HepG2 (cell line): ENCODE data around the gene PLIN3. TPM values are rescaled to one million over a fixed set of nuclear protein-coding genes. Genes with fewer than 3 reads are reported as not detected.

ENCODE experiments used
- ARID5B ChIP-seq: IDR thresholded peaks from 2 replicates; pipeline ENCODE4 v1.4.0; 2020; ENCODE audit warnings: mild to moderate bottlenecking, missing genetic modification reagents
- CREM ChIP-seq, 2 experiments: sonication (generic) in 1 of 2; formaldehyde crosslinking in 1 of 2; IDR thresholded peaks; 2 replicates each; pipeline versions ENCODE4 v1.4.0 to v1.6.1; 2016 to 2020; ENCODE audit warnings: antibody characterized with exemption in 1 of 2, mild to moderate bottlenecking in 1 of 2, missing genetic modification reagents in 1 of 2
- KDM5A ChIP-seq: fragments of 200-600 bp; sonication (generic); IDR thresholded peaks from 2 replicates; pipeline ENCODE4 v1.7.0; 2018; ENCODE audit warnings: antibody characterized with exemption, mild to moderate bottlenecking, low read length, borderline replicate concordance
- MYC ChIP-seq: sonication (generic); formaldehyde crosslinking; IDR thresholded peaks from 2 replicates; pipeline ENCODE4 v1.9.0; 2021; ENCODE audit warnings: missing genetic modification reagents, borderline replicate concordance
- NAIF1 ChIP-seq: sonication (generic); formaldehyde crosslinking; IDR thresholded peaks from 2 replicates; pipeline ENCODE4 v1.5.0; 2020; ENCODE audit warnings: mild to moderate bottlenecking, missing genetic modification reagents, borderline replicate concordance
- RFX5 ChIP-seq: IDR thresholded peaks from 2 replicates; pipeline ENCODE4 v1.6.1; 2011; ENCODE audit warnings: low read depth, low read length, improper control_type of control experiment
- SSRP1 ChIP-seq: IDR thresholded peaks from 2 replicates; pipeline ENCODE4 v1.6.1; 2016; ENCODE audit warnings: control low read depth
- ZMAT3 ChIP-seq: sonication (generic); formaldehyde crosslinking; conservative IDR thresholded peaks from 2 replicates; pipeline ENCODE4 v1.7.0; 2021; ENCODE audit warnings: missing genetic modification reagents
- ZNF17 ChIP-seq: sonication (generic); formaldehyde crosslinking; IDR thresholded peaks from 2 replicates; pipeline ENCODE4 v1.5.0; 2020; ENCODE audit warnings: mild to moderate bottlenecking, missing genetic modification reagents
- ZNF501 ChIP-seq: sonication (generic); formaldehyde crosslinking; IDR thresholded peaks from 2 replicates; pipeline ENCODE4 v1.5.1; 2020; ENCODE audit warnings: mild to moderate bottlenecking, moderate library complexity, missing genetic modification reagents
- ZNF550 ChIP-seq: sonication (generic); formaldehyde crosslinking; IDR thresholded peaks from 2 replicates; pipeline ENCODE4 v1.4.0; 2020; ENCODE audit warnings: mild to moderate bottlenecking, missing genetic modification reagents, borderline replicate concordance
- ZNF609 ChIP-seq: sonication (generic); formaldehyde crosslinking; IDR thresholded peaks from 2 replicates; pipeline ENCODE4 v1.4.0; 2020; ENCODE audit warnings: mild to moderate bottlenecking, missing genetic modification reagents, borderline replicate concordance
- polyA plus RNA-seq, 8 experiments: library from polyadenylated mRNA; depleted of rRNA in 3 of 8; stranded (reverse) in 7 of 8; unstranded in 1 of 8; fragments of >200 nt; fragmentation: Illumina TruSeq in 4 of 8; extraction: Trizol in 4 of 8; gene quantifications; 2 replicates each; pipeline versions ENCODE4 v1.2.1 to v1.2.3, GENCODE V29; 2011 to 2016; ENCODE audit warnings: low read depth in 4 of 8, missing spikeins in 1 of 8, mixed read lengths in 1 of 8; ENCODE audit not compliant: insufficient read depth in 1 of 8
- total RNA-seq, 5 experiments: library from RNA; depleted of rRNA; stranded (reverse); fragments of >200 nt; fragmentation: Illumina TruSeq; extraction: Trizol; gene quantifications; 2 replicates each; pipeline ENCODE4 v1.2.3, GENCODE V29; 2016; ENCODE audit warnings: low read depth in 1 of 5
- TF ChIP-seq, protein P1 (sequence below): sonication (generic); formaldehyde crosslinking; conservative IDR thresholded peaks from 2 replicates; pipeline ENCODE4 v1.4.0; 2020; ENCODE audit warnings: missing genetic modification reagents
- TF ChIP-seq, protein P2 (sequence below): conservative IDR thresholded peaks from 2 replicates; pipeline ENCODE4 v1.6.1; 2018; ENCODE audit warnings: missing genetic modification reagents

The PLIN3 gene
- total and polyA plus RNA-seq, 2 of the 13 experiments (the other 11 are each of a cell fraction or from before 2014, with no cell fraction given), result 49.3 to 57.9 TPM

GRCh38 chr19:4791183-4792018, 76.1 kb downstream of the PLIN3 start, which contains the start of gene FEM1A (continued):
- TF ChIP-seq, protein P1, sequence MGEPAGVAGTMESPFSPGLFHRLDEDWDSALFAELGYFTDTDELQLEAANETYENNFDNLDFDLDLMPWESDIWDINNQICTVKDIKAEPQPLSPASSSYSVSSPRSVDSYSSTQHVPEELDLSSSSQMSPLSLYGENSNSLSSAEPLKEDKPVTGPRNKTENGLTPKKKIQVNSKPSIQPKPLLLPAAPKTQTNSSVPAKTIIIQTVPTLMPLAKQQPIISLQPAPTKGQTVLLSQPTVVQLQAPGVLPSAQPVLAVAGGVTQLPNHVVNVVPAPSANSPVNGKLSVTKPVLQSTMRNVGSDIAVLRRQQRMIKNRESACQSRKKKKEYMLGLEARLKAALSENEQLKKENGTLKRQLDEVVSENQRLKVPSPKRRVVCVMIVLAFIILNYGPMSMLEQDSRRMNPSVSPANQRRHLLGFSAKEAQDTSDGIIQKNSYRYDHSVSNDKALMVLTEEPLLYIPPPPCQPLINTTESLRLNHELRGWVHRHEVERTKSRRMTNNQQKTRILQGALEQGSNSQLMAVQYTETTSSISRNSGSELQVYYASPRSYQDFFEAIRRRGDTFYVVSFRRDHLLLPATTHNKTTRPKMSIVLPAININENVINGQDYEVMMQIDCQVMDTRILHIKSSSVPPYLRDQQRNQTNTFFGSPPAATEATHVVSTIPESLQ (CRISPR knock-in tag), result no peak
- 0 out of 2 replicates have a peak, but pooled peaks have one; percentile 48 for TF ChIP-seq ZMAT3 (CRISPR knock-in tag)
- no peak for TF ChIP-seq ZNF550 (CRISPR knock-in tag)
- TF ChIP-seq ARID5B (CRISPR knock-in tag), result peak; percentile 23; the same call in 1 of the 2 replicates
- TF ChIP-seq RFX5, result peak; percentile 59; the same call in 1 of the 2 replicates
- TF ChIP-seq ZNF17 (CRISPR knock-in tag), result no peak
- TF ChIP-seq, protein P2, sequence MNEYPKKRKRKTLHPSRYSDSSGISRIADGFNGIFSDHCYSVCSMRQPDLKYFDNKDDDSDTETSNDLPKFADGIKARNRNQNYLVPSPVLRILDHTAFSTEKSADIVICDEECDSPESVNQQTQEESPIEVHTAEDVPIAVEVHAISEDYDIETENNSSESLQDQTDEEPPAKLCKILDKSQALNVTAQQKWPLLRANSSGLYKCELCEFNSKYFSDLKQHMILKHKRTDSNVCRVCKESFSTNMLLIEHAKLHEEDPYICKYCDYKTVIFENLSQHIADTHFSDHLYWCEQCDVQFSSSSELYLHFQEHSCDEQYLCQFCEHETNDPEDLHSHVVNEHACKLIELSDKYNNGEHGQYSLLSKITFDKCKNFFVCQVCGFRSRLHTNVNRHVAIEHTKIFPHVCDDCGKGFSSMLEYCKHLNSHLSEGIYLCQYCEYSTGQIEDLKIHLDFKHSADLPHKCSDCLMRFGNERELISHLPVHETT (CRISPR knock-in tag), result 0 out of 2 replicates have a peak, but pooled peaks have one; percentile 11
- no peak for TF ChIP-seq ZNF609 (CRISPR knock-in tag)
- no peak for TF ChIP-seq MYC (CRISPR knock-in tag)
- TF ChIP-seq CREM (IDR thresholded peaks at IDR 0.05), result peak; percentile 100
- TF ChIP-seq CREM (CRISPR knock-in tag; IDR thresholded peaks at IDR 0.05), result peak; percentile 76
- TF ChIP-seq SSRP1 (CRISPR knock-in tag), result no peak
- peak; percentile 96 for TF ChIP-seq KDM5A
- no peak for TF ChIP-seq NAIF1 (CRISPR knock-in tag)
- TF ChIP-seq ZNF501 (CRISPR knock-in tag), result peak; percentile 99
